Calu3 (cell line): ENCODE data around the gene SYDE1. TPM values are rescaled to one million over a fixed set of nuclear protein-coding genes. Genes with fewer than 3 reads are reported as not detected.

Experiments
- BruUV-seq: library from RNA; stranded (reverse); fragments of 400-500 nt; replicated peaks from 2 replicates; lab custom pipeline; 2021; lab: Mats Ljungman, UMichigan
- CTCF ChIA-PET: fragments of 300-600 bp; sonication (Branson Sonifier 250); formaldehyde crosslinking; loops from one replicate; lab custom pipeline; 2022; ENCODE audit warnings: antibody characterized with exemption; lab: Charles Lee
- DNase-seq: peaks from one replicate; pipeline ENCODE4 v3.0.0; 2022
- H3K27ac Mint-ChIP-seq: one replicate; pipeline ENCODE4 v1.8.0; 2022; ENCODE audit warnings: mixed read lengths; ENCODE audit not compliant: unreplicated experiment
- H3K27me3 Mint-ChIP-seq: one replicate; pipeline ENCODE4 v1.8.0; 2022; ENCODE audit warnings: mixed read lengths; ENCODE audit not compliant: unreplicated experiment
- H3K36me3 Mint-ChIP-seq: one replicate; pipeline ENCODE4 v1.8.0; 2022; ENCODE audit warnings: mild to moderate bottlenecking, moderate library complexity, mixed read lengths; ENCODE audit not compliant: insufficient read depth, unreplicated experiment
- H3K4me1 Mint-ChIP-seq: one replicate; pipeline ENCODE4 v1.8.0; 2022; ENCODE audit warnings: mild to moderate bottlenecking, low read depth, mixed read lengths; ENCODE audit not compliant: unreplicated experiment
- H3K4me3 Mint-ChIP-seq: one replicate; pipeline ENCODE4 v1.8.0; 2022; ENCODE audit warnings: mild to moderate bottlenecking, low read depth, moderate library complexity, mixed read lengths; ENCODE audit not compliant: unreplicated experiment
- H3K9me3 Mint-ChIP-seq: one replicate; pipeline ENCODE4 v1.8.0; 2022; ENCODE audit warnings: low read depth, mixed read lengths; ENCODE audit not compliant: unreplicated experiment
- CTCF ChIP-seq: fragments of 200-600 bp; IDR thresholded peaks from one replicate; pipeline ENCODE4 v1.8.0; 2022; ENCODE audit warnings: antibody characterized with exemption; ENCODE audit not compliant: unreplicated experiment
- intact Hi-C: fragments of 100-400 bp; cut with micrococcal nuclease; formaldehyde crosslinking; loops from one replicate; pipeline ENCODE4 v1.10.0; 2022; ENCODE audit not compliant: unreplicated experiment
- total RNA-seq: library from RNA; stranded (reverse); gene quantifications from 2 replicates; pipeline ENCODE4 v1.2.3, GENCODE V29; 2022

The SYDE1 gene
- total RNA-seq, 1 experiment from 2014 or later: 2.1 TPM

GRCh38 chr19:15161028-15161984, 54.1 kb downstream of the SYDE1 start:
- H3K27me3 Mint-ChIP-seq: no peaks in the 10 kb centered on the region
- H3K4me3 Mint-ChIP-seq: no peak overlapping the region
- H3K9me3 Mint-ChIP-seq: no peaks in the 10 kb centered on the region
- peak; percentile 37 for TF ChIP-seq CTCF
- H3K36me3 Mint-ChIP-seq: peaks cover 4% of the 10 kb centered on the region
- no peak overlapping the region for H3K27ac Mint-ChIP-seq
- H3K4me1 Mint-ChIP-seq: no peaks in the 10 kb centered on the region
- intact Hi-C loops: no loop called here
- CTCF ChIA-PET: interaction anchor here (0.7 to 1.4 kb wide), 6 partner anchors 10 to 270 kb away, joined by 3 to 7 read pairs (median 4); partner anchors contain the start of gene AKAP8L
- BruUV-seq: no TSS peak
- DNase-seq: peak; percentile 54

Other genes with a start within 250 kb of the SYDE1 start
- gene OR7A17, start 221.3 kb upstream of the SYDE1 start, total RNA-seq: not detected in 2 replicates
- not detected in 2 replicates for gene OR7C2, start 165.9 kb upstream of the SYDE1 start, total RNA-seq
- not detected in 2 replicates for gene SLC1A6, start 127.5 kb upstream of the SYDE1 start, total RNA-seq
- not detected in 2 replicates for gene CASP14, start 57.9 kb upstream of the SYDE1 start, total RNA-seq
- not detected in 2 replicates for gene OR1I1, start 25.2 kb upstream of the SYDE1 start, total RNA-seq
- 32.6 and 44.7 TPM in 2 replicates for gene NOTCH3, start 93.6 kb downstream of the SYDE1 start, total RNA-seq
- 0.86 and 1.0 TPM in 2 replicates for gene EPHX3, start 125.0 kb downstream of the SYDE1 start, total RNA-seq
- 92.2 and 93.9 TPM in 2 replicates for gene BRD4, start 225.1 kb downstream of the SYDE1 start, total RNA-seq